Neutrophil (primary cell): Measurements from ENCODE around the gene SERTAD3.
"Not testable (repeated sequence)": the region's sequence is repeated elsewhere in the genome, so short reads cannot be mapped to it uniquely, and the experiment has no call there.

Experiments used
- H3K27ac ChIP-seq: fragments of 200-600 bp; sonication (generic); 2 replicates; pipeline ENCODE4 v1.5.1; 2016; ENCODE audit warnings: mild to moderate bottlenecking, moderate library complexity
- H3K27me3 ChIP-seq: fragments of 200-600 bp; sonication (generic); 2 replicates; pipeline ENCODE4 v1.6.0; 2016; ENCODE audit warnings: mild to moderate bottlenecking
- H3K36me3 ChIP-seq: fragments of 200-600 bp; sonication (generic); 2 replicates; pipeline ENCODE4 v1.5.1; 2017
- H3K4me1 ChIP-seq, 2 experiments: fragments of 200-600 bp in 1 of 2; sonication (generic) in 1 of 2; 1 replicate in 1 of 2; 2 replicates in 1 of 2; pipeline versions ENCODE4 v1.5.1 to v1.6.1; 2013 to 2016; ENCODE audit warnings: low read depth in 1 of 2, low read length in 1 of 2, mild to moderate bottlenecking in 1 of 2, moderate library complexity in 1 of 2; ENCODE audit not compliant: control insufficient read depth in 1 of 2, insufficient read depth in 1 of 2
- H3K4me3 ChIP-seq, 2 experiments: fragments of 200-600 bp in 1 of 2; sonication (generic) in 1 of 2; 1 replicate in 1 of 2; 2 replicates in 1 of 2; pipeline ENCODE4 v1.5.1; 2013 to 2016; ENCODE audit warnings: low read depth in 1 of 2, low read length in 1 of 2, mild to moderate bottlenecking in 1 of 2, moderate library complexity in 1 of 2
- H3K9me3 ChIP-seq: fragments of 200-600 bp; sonication (generic); 2 replicates; pipeline ENCODE4 v1.5.1; 2016
- CTCF ChIP-seq: fragments of 200-600 bp; sonication (generic); IDR thresholded peaks from 2 replicates; pipeline ENCODE4 v1.5.1; 2016; ENCODE audit warnings: antibody characterized with exemption

The SERTAD3 gene

GRCh38 chr19:40466219-40466984, 22.3 kb upstream of the SERTAD3 start:
- Histone ChIP-seq H3K27me3 (peaks cover 54% of the 10 kb centered on the region), H3K4me1 (peaks cover 38 to 45% of the 10 kb centered on the region in 2 experiments), H3K27ac (peak overlapping the region; percentile 66), H3K9me3 (no peaks in the 10 kb centered on the region), H3K36me3 (no peaks in the 10 kb centered on the region), H3K4me3 (peak overlapping the region; percentile 70 to 83)
- TF ChIP-seq CTCF, result no peak

GRCh38 chr19:40465557-40466218, 21.6 kb upstream of the SERTAD3 start, which contains the start of gene BLVRB:
BLVRB (minus strand) TSS chr19:40465745; CDS start chr19:40465688, 57 bp downstream.
- H3K4me3 ChIP-seq, result peak within 1 kb of the TSS; percentile 70 to 83
- H3K4me1 ChIP-seq, result peaks cover 41 to 45% of the 10 kb centered on the region in 2 experiments
- H3K36me3 ChIP-seq, result no peaks in the 10 kb centered on the region
- TF ChIP-seq CTCF, result peak; percentile 42
- no peaks in the 10 kb centered on the region for H3K9me3 ChIP-seq
- peaks cover 51% of the 10 kb centered on the region for H3K27me3 ChIP-seq
- peak within 1 kb of the TSS; percentile 66 for H3K27ac ChIP-seq

GRCh38 chr19:40465025-40465556, 21.0 kb upstream of the SERTAD3 start:
- Histone ChIP-seq H3K9me3 (no peaks in the 10 kb centered on the region), H3K27ac (peak overlapping the region; percentile 66), H3K36me3 (no peaks in the 10 kb centered on the region), H3K4me3 (peak overlapping the region; percentile 70 to 83), H3K4me1 (peaks cover 41 to 45% of the 10 kb centered on the region in 2 experiments), H3K27me3 (peaks cover 45% of the 10 kb centered on the region)
- no peak for TF ChIP-seq CTCF

GRCh38 chr19:40464059-40465024, 20.2 kb upstream of the SERTAD3 start:
- H3K4me1 ChIP-seq, result peaks cover 41 to 45% of the 10 kb centered on the region in 2 experiments
- H3K36me3 ChIP-seq, result no peaks in the 10 kb centered on the region
- peaks cover 39% of the 10 kb centered on the region for H3K27me3 ChIP-seq
- no peaks in the 10 kb centered on the region for H3K9me3 ChIP-seq
- H3K27ac ChIP-seq, result peak overlapping the region; percentile 66
- TF ChIP-seq CTCF, result peak; percentile 81
- H3K4me3 ChIP-seq, result peak overlapping the region; percentile 70 to 83

- Histone ChIP-seq H3K4me1 (peaks cover 41 to 45% of the 10 kb centered on the region in 2 experiments), H3K27me3 (peaks cover 31% of the 10 kb centered on the region)
- H3K4me3 ChIP-seq, H3K9me3 ChIP-seq, H3K36me3 ChIP-seq, H3K27ac ChIP-seq: not testable (repeated sequence)
These were observed 19.5 kb upstream of the SERTAD3 start for GRCh38 chr19:40463587-40464037.
